COLO668 (cell line): Measurements from ENCODE around the gene RSPH3.
"Not testable (repeated sequence)": the region's sequence is repeated elsewhere in the genome, so short reads cannot be mapped to it uniquely, and the experiment has no call there.

Experiments used
- DNase-seq: peaks from one replicate; lab custom pipeline; 2025; ENCODE audit not compliant: unreplicated experiment; lab: John Stamatoyannopoulos, UW

RSPH3 gene

GRCh38 chr6:159025224-159025623, 25.2 kb upstream of the RSPH3 start:
- DNase-seq = not testable (repeated sequence)

GRCh38 chr6:159023893-159024292, 23.9 kb upstream of the RSPH3 start:
- no peak for DNase-seq

- no peak for DNase-seq
Measured at GRCh38 chr6:159020011-159020410, 20.0 kb upstream of the RSPH3 start.

GRCh38 chr6:159017757-159018559, 18.0 kb upstream of the RSPH3 start:
- no peak for DNase-seq

GRCh38 chr6:159014406-159014805, 14.4 kb upstream of the RSPH3 start:
- no peak for DNase-seq

GRCh38 chr6:159013229-159013628, 13.2 kb upstream of the RSPH3 start:
- DNase-seq = no peak

GRCh38 chr6:159012201-159012600, 12.2 kb upstream of the RSPH3 start:
- DNase-seq = no peak

- DNase-seq = not testable (repeated sequence)
Measured at GRCh38 chr6:159010037-159010612, 10.1 kb upstream of the RSPH3 start.

GRCh38 chr6:159008656-159009288, 8.8 kb upstream of the RSPH3 start:
- no peak for DNase-seq

- DNase-seq = no peak
Measured at GRCh38 chr6:159007510-159007909, 7.5 kb upstream of the RSPH3 start.

GRCh38 chr6:159005436-159005835, 5.4 kb upstream of the RSPH3 start:
- no peak for DNase-seq

- DNase-seq = no peak
Measured at GRCh38 chr6:159004592-159004991, 4.6 kb upstream of the RSPH3 start.

GRCh38 chr6:159002432-159003155, 2.6 kb upstream of the RSPH3 start:
- DNase-seq = no peak

- no peak for DNase-seq
Measured at GRCh38 chr6:158999154-158999665, 792 bp downstream of the RSPH3 start.

- DNase-seq = no peak
Measured at GRCh38 chr6:158996856-158997255, 3.1 kb downstream of the RSPH3 start.

GRCh38 chr6:158993639-158994038, 6.4 kb downstream of the RSPH3 start:
- DNase-seq = no peak

GRCh38 chr6:158991017-158991723, 8.8 kb downstream of the RSPH3 start:
- DNase-seq = no peak

GRCh38 chr6:158989711-158990110, 10.3 kb downstream of the RSPH3 start:
- not testable (repeated sequence) for DNase-seq

- no peak for DNase-seq
Measured at GRCh38 chr6:158988477-158988876, 11.5 kb downstream of the RSPH3 start.

GRCh38 chr6:158987657-158988056, 12.3 kb downstream of the RSPH3 start:
- DNase-seq = no peak

- no peak for DNase-seq
Measured at GRCh38 chr6:158978757-158979156, 21.2 kb downstream of the RSPH3 start.
